GM19397 (cell line): ENCODE measurements around the gene CCDC194.
A peak's percentile ranks its signal among the peaks of the same experiment; 100 is the strongest.

Source experiments
- ATAC-seq: cut with Tn5 transposase; IDR thresholded peaks from one replicate; pipeline ENCODE4 v1.9.1; 2021; ENCODE audit warnings: mild to moderate bottlenecking, moderate library complexity; ENCODE audit not compliant: unreplicated experiment

CCDC194 gene

DNA sequence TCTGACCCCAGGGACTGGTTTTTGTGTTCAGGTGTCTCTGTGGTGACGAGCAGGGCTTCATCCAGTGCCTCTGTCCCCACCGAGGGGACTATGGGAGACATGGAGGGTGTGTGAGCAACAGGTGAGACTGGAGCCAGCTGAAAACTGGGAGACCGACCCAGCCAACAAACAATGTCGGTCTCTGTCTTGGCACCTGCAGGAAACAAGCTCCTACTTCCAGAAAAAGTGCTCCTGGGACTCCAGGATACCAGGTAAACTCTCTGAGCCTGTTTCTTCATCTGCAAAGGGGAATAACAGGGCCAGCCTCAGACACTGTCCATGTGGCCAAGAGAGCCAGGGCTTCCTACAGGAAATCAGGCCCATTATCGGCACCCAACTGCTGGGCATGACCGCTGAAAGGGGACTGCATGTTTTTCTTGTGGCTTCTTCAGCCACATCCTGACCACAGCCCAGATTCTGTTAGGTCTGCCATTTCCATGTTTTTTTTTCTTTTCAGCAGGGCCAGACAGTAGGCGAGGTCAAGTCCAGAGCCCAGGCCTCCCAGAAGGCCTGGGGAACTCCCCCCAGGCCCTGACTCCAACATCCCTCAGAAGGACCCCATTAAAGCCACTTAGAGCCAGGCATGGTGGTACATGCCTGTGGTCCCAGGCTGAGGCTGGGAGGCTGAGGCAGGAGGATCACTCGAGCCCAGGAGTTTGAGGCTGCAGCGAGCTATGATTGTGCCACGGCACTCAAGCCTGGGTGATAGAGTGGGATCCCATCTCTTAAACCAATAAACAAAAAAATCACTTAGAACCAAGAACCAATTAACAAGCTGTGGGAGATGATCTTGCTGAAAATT lies 12.3 kb upstream of the CCDC194 start:
- ATAC-seq, result no peak

DNA sequence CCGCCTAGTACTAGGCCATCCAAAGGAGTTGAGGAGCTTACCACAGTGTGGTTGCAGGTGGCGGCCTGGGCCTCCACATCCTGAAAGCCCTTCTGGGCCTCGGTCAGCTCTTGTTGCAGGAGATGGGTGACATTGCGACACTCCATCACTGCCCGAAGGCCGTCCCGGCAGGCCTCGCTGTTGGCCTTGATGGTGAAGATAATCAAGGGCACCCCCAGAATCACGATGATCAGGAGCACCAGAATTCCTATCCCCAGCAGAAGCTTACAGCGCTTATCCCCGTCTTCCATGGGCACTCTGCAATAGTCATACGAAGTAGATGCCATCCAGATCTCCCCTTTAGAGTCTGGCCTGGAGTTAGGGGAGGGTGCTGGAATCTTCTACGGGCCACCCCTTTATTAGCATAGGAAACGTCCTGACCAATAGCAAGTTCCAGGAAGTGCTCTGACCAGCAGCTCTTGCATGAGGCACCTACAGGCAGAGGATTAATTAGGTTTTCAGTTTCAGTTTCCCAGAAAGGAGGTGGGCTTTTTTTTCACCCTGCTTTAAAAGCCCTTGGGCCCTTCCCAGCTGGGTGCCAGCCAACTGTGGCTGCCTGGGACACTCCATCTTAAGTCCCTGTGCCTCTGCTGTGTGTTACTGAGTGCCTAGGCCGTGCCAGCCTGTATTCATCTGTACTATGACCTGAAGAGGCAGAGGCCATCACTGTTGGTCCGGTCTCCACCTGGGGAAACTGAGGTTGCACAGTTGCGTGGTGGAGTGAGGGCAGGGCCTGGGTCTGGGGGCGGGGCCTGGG lies 11.5 kb upstream of the CCDC194 start, which contains the start of gene BST2:
Gene BST2 (minus strand): TSS at position 381 of the 796 bp plus-strand sequence. CDS start 55 bp downstream, at position 326.
- peak; percentile 69 for ATAC-seq

DNA sequence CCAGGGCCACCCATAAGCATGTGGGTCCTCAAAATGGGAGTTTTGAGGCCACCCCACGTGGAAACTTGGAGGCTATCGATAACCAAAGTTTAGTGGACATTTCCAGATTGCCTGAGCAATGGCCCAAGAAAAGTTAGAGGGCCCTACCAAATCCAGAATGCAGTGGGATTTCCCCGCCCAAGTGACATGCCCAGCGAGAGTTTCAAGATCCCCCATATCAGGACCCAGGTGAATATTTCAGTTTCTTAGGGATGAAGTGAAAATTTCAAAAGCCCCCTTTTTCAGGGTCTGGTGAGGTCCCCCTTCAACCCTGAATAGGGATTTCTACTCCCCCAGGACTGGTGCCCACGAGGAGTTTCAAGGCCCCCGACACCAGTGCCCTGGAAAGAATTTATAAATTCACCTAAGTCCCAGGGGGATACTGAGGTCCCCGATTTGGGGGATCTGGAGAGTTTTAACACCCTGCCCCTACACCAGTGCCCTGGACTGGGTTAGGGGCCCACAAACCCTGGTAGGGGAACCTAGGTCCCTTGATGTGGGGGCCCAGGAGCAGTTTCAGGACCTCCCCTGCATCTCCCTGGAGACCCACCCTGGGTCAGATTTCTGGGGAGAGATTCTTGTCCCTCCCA lies 10.7 kb upstream of the CCDC194 start:
- peak; percentile 15 for ATAC-seq

DNA sequence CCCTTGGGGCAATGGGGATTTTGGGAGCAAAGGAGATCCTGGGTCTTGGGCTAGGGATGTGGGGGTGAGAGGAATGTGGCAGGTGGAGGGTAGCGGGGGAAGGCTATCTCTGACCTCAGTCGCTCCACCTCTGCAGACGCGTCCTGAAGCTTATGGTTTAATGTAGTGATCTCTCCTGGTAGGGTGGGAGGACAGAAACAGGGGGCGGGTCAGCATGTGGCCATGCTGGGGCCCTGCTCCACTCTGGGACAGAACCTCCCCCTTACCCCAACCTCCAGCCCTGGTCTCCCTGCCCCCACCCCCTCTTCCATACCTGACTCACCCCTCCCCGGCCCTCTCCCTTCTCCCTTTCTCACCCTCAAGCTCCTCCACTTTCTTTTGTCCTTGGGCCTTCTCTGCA lies 10.0 kb upstream of the CCDC194 start:
- no peak for ATAC-seq

DNA sequence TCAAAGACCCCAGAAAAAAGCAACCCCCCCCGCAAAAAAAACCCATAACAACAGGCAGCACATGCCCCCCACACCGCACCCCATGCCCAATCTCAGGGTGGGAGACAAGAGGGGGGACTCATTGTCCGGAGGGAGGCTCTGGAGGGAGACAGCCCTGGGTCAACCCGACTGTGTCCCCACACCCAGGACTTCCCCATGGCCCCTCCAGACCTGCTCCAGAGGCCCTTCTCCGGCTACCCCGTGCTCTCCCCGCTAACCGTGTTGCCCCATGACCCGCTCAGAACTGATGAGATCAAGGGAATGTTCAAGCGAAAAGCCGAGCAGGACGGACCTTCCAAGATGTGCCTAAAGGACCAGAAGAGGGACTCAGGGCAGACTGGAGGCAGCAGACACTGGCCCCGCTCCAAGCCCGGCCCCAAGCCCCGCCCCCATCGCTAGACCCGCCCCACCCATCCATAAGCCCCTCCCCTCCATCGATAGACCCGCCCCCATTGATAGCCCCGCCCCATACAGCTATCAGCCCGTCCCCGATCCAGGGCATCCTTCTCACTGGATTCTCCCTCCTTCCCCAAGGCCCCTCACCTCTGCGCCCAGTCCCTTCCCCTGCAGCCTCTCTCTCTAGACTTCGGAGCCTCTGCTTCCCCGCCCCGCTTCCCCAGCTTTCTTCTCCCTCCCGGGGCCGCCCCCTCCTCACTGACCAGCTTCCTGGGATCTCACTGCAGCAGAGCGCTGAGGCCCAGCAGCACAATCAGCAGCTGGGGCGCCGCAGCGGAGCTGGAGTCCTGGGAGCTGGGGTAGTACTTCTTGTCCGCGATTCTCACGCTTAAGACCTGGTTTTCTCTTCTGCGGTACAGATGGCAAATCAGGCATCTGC lies 9.2 kb upstream of the CCDC194 start:
- no peak for ATAC-seq

DNA sequence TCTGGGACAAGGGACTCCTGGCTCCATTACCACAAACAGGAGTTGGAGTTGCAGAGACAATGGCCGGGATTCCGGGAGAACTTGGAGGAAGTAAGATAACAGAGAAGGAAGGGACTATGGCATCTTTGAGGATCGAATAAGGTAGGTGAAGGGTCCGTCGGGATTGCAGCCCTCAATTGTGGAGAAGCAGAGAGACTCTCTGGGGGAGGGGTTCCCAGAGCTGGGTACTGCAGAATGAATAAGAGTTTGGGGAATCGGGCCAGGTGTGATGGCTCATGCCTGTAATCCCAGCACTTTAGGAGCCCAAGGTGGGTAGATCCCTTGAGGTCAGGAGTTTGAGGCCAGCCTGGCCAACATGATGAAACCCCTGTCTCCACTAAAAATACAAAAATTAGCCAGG lies 7.6 kb upstream of the CCDC194 start:
- no peak for ATAC-seq

DNA sequence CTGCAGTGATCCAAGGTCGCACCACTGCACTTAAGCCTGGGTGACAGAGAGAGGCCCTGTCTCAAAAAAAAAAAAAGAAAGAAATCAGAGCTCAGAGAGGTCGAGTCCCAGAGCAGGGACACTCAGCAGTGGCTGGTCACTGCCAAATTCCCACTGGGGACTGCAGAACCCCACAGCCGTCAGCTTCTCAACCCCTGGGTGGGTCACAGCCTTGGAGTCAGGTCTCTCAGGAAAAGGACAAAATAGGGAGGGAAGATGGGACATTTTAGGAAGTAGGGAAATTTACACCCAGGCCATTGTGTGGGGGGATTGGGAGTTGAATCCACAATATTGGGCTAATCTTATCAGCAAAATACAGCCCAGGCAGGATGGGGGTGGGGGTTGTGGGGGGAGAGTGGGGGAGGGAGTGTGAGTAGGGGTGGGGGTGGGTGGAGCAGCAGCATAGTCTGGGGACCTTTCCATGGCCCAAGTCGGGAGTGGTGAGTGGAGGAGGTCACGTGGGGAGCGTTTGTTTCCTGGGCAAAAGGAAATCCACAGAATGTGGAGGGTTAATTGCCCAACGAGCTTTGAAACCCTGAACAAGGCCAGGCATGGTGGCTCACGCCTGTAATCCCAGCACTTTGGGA lies 5.0 kb upstream of the CCDC194 start:
- ATAC-seq, result no peak

DNA sequence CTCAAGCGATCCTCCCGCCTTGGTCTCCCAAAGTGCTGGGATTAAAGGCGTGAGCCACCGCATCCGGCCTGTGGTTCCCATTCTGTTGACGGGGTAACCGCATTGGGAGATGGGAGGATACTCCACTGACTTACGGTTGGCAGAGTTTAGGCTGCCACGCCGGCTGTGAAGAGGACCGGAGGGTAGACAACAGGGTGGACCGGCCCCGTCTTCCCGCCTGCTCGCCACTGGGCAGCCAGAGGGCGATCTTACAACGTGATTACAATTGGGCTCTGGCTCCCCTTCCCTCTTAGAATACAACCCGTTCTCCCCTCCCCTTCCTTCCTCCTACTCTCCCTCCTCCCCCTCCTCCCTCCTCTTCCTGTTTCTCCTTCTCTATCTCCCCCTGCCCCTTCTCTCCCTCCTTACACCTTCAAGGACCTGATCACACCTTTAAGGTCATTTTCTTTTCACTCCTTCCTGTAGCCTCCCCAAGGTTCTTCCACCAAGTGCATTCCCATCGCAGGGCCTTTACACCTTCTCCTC lies 957 bp upstream of the CCDC194 start:
- ATAC-seq, result no peak

DNA sequence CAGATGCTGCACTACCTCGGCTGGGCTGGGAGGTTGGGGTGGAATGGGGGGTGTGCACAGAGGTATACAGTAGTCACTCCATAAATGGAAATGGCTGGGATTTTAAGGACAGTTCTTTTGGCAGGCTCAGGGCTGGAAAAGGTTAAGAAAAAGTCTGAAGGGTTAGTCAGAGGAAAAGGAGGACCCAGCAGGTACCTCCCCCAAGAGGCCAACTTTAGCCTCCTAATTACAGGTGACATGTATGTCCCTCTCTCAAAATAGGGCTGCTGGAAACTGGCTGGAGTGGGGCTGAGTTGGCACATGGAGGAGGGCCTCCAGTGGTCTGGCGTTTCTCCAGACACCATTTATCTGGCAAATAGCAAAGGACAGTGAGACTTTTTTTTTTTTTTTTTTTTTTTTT lies 994 bp downstream of the CCDC194 start:
- no peak for ATAC-seq

DNA sequence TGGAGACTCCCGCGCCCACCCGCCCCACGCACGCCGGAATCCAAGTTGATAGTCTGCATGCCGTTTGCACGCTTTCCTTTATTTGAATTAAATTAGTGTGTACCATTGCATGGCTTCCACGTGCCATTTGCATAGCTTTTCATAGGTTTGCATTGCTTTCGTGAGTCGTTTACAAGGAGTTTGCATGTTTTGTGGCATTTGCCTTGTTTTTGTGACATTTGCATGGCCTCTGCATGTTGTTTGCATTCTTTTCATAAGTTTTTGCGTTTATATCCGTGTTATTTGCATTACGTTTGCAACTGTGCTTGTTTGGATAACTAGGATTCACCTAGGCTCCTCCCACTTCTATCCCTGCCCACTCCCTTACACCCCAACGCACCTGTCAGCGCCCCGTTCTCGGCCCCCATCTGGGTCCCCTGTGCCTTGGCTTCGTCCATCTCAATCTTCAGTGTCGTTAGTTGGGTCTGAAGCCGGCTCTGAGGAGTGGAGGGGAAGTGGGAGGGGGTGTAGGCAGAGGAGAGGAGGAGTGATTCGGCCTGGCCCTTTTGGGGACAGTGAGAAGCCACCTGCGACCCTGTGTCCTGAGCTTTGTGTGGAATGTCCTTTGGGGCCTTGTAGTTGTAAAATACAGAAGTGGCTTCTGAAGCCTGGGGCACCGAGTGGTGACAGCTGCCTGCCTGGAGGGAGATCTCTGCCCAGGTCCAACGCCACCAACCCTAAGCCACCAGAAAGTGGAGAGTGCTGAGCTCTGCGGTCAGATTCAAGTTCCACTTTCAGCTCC lies 2.4 kb downstream of the CCDC194 start:
- ATAC-seq, result no peak

DNA sequence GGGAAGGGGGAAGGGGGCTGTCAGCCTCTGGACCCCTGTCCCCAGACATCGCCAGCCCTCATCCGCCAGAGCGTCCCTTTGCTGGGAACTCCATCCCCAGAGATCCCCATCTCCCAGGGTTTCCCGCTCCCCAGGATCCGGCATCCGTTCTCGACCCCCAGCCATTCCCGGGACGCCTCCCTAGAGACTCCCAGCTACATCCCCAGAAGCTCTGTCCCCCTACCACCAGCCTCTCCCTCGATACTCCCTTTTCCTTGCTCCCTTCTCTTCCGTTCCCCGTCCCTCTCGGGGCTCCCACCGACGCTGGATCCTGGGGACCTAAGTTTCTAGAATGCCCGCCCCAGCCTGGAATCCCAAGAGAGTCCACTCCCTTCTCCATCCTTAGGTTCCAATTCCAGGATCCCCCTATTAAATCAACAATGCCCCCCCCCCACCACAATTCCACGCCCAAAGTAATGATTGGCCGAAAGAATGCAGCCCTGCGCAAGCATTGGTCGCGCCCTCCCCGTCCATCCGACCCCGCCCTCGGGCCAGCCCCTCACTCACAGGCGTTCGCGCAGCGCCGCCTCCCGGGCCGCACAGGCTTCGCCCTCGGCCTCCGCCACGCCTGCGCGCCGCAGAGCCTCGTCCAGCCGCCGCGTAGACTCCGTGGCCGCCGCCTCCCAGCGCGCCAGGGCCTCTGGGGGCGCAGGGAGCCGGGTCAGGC lies 3.2 kb downstream of the CCDC194 start:
- peak; percentile 86 for ATAC-seq

DNA sequence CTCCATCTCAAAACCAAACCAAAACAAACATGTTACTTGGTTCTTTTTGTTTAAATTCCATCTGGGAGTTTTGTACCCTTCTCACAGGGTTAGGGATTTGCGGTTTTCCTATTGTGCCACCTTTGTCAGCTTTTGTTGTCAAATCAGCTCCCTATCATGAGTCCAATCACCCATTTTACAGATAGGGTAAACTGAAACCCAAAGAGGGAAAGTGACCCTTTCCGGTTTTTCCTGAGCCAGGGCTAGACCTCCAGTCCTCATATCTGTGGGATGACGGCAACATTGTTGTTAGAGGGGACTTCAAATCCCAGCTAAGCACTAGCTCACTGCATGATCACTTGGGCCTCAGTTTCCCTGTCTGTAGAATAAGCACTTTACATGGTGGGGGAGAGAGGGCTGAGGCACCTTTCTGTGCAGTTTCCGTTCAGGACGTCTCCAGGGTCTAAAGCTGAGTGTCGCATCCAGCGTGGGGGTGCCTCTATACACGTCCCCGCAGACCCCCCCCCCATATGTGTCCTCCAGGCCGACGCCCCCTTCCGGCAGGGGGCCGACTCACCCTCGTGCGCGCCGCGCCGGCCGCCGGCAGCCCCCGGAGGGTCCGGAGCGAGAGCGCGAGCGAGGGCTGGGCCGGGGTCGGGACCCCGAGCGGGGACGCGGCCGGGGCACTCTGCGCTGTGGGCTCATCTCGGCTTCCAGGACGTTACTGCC lies 3.9 kb downstream of the CCDC194 start:
- no peak for ATAC-seq

DNA sequence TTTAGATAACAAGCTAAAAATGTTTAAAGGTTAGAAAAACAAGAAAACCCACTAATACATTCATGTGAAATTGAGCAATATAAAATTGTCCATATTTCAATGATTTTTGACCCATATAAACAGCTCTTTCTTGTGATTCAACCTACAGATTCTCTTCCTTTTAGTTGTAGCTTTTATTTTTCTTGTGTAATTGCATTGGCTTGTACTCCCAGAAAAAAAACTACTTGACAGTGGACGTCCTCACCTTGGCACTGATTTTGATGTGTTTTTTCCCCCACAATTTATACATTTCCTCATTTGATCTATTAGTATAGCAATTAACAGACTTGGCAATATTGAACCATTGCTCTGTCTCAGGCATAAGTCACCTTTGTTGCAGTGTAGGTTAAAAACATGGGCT lies 4.7 kb downstream of the CCDC194 start:
- ATAC-seq, result no peak

DNA sequence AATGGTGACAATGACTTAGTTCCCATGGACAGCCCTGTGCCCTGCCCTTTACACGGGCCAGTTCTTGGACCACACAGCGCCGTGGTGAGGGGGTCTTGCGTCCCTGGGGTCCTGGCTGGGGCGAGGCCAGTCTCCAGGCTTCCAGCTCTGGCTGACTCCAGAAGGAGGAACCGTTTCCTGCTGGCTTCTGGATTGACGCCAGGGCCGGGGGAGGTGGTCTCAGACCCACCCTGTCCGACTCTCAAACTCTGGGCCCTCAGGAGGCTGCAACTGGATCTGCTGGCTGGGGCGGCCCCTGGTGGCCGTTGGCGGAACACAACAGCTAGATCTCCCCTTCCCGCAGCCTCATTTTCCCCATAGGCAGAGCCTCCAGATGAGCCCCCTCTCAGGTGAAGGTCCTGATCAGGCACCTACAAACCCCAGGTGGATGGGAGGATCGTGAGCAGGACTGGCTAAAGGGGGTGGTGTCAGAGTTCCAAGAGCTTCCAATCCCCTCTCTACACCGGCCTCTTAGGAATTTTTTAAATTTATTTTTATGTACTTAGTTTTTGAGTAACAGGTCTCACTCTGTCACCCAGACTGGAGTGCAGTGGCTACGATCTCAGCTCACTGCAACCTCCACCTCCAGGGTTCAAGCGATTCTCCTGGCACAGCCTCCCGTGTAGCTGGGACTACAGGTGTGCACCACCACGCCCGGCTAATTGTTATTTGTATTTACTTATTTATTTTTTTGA lies 8.0 kb downstream of the CCDC194 start:
- no peak for ATAC-seq

DNA sequence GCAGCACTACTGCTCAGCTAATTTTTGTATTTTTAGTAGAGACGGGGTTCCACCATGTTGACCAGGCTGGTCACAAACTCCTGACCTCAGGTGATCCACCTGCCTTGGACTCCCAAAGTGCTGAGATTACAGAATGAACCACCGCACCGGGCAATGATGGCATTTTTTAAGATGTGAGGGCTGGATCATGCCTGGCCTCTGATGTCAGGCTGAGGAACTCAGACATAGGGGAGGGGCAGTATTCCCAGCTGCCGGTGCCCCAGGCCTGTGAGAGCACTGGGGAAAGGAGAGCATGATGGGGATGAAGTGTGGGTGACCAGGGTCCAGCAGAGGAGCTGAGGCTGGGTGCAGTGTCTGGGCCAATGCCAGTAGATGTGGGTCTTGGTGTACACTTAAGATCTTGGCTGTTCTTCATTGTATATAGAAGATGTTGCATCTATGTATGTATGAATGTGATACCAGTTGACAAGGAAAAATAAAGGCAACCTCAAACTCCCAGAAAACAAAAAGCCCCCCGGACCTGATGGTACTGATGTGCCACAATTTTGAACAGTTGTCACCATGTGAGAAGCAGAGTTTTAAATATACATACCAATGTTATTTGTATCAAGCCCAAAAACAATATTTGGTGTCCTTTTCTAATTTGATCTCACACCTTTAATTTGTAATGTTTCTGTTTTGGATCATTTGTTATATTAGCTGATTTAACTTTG lies 13.4 kb downstream of the CCDC194 start:
- no peak for ATAC-seq

DNA sequence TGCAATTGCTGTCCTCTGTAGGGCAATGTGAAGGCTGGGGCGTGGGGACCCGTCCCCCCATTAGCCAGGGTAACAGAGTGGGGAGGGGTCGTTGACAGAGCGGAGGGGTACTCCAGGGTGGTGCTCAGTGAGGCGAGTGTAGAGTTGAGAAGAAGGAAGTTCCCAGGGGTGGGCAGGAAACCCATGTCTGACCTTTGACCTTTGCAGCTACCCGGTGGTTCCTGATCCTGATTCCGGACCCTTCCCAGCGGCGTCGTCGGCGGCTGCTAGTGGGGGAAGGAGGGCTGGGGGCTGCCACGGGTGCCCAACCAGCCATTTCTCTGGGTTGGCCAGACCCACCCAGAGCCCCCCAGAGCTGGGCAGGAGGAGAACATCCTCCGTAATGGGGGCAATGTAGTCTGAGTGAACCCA lies 14.8 kb downstream of the CCDC194 start:
- ATAC-seq, result no peak

DNA sequence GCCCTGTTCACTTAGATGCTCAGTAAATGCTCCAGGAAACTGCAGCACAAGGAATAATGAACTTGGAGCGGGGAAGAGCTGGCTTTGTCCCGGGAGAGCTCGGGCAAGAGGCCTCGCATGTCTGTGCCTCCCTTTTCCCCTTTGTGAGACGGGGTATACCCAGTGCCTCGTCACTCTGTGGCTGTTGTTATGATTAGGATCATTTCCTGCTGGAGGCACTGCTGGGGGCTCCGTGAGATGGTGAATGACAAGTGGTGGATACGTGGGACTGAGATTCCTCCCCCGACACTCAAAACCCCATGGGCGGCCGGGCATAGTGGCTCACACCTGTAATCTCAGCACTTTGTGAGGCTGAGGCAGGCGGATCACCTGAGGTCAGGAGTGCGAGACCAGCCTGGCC lies 15.7 kb downstream of the CCDC194 start:
- ATAC-seq, result no peak
